GM19324 (cell line): ENCODE data around the gene LHX2.

Experiments used
- ATAC-seq: cut with Tn5 transposase; IDR thresholded peaks from one replicate; pipeline ENCODE4 v1.9.1; 2021; ENCODE audit warnings: mild to moderate bottlenecking, moderate library complexity; ENCODE audit not compliant: unreplicated experiment, low FRiP score

Gene LHX2

GRCh38 chr9:124050955-124051354 lies 39.4 kb downstream of the LHX2 start:
- ATAC-seq = no peak

DNA sequence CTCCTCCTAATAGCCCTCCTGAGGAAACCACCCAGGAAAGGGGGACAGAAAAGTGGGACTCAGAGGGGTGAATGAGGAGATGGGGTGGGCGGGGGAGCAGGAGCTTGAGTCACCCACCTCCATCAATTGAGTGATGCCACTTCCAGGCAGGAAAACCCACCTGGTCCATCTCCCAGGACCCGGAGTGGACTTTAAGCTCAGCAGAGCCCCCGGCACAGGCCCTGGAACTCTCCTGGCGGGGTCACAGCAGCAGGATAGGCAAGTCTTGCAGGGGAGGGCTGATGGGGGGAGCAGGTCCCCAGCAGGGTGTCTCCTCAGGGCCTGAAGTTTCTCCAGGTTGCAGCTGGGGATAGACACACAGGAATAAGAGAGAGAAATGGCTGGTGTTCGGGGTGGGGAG lies 40.8 kb downstream of the LHX2 start:
- no peak for ATAC-seq

- ATAC-seq = no peak
Measured at GRCh38 chr9:124054582-124055227, 43.1 kb downstream of the LHX2 start.

DNA sequence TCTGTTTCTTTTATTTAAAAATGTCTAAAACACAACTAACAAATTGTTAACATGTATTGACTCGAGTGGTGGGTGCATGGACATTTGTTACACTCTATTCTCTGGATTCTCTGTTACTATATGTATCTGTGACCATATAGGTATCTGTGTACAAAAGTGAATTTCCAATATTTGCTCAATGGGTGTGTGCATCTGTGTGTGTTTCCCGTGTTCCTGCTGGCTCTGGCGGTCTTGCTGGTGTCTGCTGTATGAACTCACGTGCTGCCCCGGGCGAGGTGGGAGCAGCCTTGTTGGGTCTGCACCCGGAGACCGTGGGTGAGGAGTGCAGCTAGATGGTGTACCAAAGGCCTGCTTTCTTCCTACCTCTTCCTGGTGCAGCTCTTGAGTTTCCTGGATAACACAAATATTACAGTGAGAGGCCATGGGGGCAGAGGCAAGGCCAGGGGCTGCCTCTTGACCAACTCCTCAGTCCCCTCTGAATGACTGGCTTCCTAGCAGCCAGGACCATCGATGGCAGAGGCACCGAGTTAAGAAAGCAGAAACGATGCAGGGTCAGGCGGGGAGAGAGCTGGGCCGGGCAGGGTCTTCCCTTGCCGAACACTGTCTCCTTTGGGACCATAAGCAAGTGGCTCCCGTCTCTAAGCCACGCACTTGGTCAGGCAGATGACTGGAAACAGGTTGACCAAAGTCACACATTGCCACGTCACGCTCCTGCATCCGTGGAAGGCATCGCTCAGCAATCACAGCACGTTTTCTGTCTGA lies 49.5 kb downstream of the LHX2 start:
- no peak for ATAC-seq

DNA sequence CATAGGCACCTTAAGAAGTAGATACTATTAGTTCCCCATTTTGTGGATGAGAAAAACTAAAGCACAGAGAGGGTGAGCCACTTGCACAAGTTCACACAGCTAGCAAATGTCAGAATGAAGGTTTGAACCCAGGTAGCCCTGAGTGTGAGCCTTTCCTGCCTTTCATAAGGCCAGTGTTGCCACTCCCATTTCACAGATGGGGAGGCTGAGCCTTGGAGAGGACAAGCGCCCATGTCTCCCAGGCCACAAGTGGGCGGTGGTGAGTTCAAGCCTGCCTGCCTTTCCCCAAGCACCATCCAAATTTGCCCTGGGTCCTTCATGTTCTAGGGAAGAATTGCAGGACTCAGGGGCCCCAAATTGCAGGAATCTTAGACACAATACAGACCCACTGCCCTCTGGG lies 50.6 kb downstream of the LHX2 start:
- no peak for ATAC-seq

GRCh38 chr9:124066783-124067577 lies 55.4 kb downstream of the LHX2 start:
- ATAC-seq = no peak

GRCh38 chr9:124068251-124068650 lies 56.7 kb downstream of the LHX2 start:
- no peak for ATAC-seq

- no peak for ATAC-seq
Measured at GRCh38 chr9:124074746-124075145, 63.2 kb downstream of the LHX2 start.

DNA sequence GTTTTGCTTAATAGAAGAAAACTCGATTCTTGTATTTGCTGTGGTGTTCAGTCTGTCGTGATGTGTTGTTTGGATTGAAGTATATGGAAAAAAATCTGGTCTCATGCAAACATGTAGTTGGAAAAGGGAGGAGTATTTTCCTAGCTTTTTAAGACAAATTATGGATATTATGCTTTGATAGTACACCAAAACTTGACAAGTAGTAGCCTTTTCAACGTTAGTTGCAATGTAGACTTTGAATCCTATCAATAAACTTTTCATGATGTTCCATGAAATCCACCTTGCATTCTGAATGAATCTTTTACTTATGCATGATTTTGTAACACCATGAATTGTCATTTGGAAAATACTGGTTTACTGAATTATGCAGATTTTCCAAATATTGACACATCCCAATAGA lies 64.2 kb downstream of the LHX2 start:
- no peak for ATAC-seq

DNA sequence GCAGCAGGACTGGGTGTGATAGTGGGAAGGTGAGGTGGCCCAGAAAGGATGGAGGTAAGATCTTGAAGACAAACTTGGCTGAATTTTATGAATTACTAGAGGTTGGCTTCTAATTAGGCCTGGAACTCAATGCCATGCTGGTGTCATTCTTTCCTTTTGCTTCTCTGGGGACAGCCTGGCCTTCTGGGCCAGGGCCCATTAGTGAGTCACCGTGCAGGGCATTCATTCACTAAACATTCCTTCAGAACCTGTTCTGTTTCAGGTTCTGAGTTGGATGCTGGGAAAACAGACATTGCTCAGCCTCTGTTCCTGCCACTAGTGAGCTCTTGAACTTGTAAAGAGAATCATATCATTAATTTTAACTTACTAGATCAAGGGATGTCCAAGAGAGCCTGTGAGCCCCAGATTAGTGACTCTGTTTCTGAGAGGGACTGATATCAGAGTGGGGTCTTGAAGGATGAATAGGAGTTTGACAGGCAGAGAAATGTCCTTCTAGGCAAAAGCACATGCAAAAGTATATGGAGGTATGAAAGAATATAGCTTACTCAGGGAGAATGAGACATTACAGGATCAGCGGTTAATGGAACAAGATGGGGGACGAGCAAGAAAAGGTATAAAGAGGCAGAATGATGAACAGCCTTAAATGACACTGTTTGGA lies 66.5 kb downstream of the LHX2 start:
- no peak for ATAC-seq

GRCh38 chr9:124078641-124079040 lies 67.1 kb downstream of the LHX2 start:
- ATAC-seq = no peak

- no peak for ATAC-seq
Measured at GRCh38 chr9:124079176-124079925, 67.8 kb downstream of the LHX2 start.

DNA sequence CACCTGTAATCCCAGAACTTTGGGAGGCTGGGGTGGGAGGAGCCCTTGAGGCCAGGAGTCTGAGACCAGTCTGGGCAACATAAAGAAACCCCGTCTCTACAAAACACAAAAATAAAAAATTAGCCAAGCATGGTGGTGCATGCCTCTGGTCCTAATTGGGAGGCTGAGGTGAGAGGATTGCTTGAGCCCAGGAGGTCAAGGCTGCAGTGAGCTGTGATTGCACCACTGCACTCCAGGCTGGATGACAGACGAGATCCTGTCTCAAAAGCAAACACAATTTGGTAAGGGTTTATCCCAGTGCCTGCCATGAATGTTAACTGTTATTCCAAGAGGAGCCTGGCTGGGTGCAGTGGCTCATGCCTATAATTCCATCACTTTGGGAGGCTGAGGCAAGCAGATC lies 71.1 kb downstream of the LHX2 start:
- no peak for ATAC-seq
